Fibroblast of pulmonary artery (primary cell): Measurements from ENCODE around the gene G6PC3.
"Not testable (repeated sequence)": the region's sequence is repeated elsewhere in the genome, so short reads cannot be mapped to it uniquely, and the experiment has no call there.

Experiments used
- DNase-seq: peaks from one replicate; pipeline ENCODE4 v3.0.0-alpha.2; 2010; ENCODE audit warnings: low read depth
- H3K4me3 ChIP-seq: replicated peaks from 2 replicates; pipeline ENCODE4 v1.5.1; 2011; ENCODE audit warnings: low read depth, mild to moderate bottlenecking, control low read depth, low read length, moderate library complexity
- TF ChIP-seq, protein P1 (sequence below): IDR thresholded peaks from 2 replicates; pipeline ENCODE4 v1.5.1; 2011; ENCODE audit warnings: mild to moderate bottlenecking, control low read depth, low read length, inconsistent platforms; ENCODE audit errors: missing control alignments

The G6PC3 gene

DNA sequence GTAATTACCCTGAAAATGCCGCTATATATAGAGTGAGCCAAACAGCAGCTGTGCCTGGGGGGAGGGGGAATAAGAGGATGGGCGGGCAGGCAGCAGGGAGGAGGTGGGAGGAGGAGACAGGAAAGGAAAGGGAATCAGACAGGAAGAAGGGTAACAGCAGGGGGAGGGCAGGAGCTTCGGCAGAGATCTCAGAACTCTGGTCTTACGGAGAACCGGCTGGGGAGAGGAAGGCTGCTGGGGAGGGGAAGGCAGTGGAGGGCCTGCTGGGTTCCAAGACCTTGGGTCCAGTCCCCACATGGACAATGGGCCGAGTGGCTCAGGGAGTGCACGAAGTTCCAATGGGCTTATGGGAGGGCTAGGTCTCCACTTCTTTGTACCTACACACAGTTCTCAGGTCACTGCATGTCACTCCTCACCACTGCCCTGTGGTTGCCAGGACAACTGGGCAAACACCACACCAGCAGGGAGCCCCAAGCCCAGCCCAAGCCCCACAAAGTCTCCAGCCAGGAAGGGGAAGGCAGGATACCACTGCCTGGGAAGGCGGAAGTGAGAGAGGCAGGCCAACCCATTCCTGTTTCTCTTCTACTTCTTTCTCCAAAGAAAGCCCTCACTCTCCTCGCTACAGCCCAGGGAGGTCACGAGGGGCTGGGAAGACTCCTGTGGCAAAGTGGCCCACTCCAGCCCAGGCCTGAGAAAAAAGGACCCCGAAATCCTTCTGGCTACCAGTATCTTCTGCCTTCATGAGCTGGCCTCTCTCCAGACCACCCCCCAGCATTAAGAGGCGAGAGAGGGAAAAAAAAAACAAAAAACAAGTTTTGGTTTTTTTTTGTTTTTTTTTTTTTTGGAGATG lies 25.3 kb downstream of the G6PC3 start:
- TF ChIP-seq, protein P1, sequence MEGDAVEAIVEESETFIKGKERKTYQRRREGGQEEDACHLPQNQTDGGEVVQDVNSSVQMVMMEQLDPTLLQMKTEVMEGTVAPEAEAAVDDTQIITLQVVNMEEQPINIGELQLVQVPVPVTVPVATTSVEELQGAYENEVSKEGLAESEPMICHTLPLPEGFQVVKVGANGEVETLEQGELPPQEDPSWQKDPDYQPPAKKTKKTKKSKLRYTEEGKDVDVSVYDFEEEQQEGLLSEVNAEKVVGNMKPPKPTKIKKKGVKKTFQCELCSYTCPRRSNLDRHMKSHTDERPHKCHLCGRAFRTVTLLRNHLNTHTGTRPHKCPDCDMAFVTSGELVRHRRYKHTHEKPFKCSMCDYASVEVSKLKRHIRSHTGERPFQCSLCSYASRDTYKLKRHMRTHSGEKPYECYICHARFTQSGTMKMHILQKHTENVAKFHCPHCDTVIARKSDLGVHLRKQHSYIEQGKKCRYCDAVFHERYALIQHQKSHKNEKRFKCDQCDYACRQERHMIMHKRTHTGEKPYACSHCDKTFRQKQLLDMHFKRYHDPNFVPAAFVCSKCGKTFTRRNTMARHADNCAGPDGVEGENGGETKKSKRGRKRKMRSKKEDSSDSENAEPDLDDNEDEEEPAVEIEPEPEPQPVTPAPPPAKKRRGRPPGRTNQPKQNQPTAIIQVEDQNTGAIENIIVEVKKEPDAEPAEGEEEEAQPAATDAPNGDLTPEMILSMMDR = peak; percentile 24
- DNase-seq = peak; percentile 95
- H3K4me3 ChIP-seq = peak overlapping the region; percentile 47

DNA sequence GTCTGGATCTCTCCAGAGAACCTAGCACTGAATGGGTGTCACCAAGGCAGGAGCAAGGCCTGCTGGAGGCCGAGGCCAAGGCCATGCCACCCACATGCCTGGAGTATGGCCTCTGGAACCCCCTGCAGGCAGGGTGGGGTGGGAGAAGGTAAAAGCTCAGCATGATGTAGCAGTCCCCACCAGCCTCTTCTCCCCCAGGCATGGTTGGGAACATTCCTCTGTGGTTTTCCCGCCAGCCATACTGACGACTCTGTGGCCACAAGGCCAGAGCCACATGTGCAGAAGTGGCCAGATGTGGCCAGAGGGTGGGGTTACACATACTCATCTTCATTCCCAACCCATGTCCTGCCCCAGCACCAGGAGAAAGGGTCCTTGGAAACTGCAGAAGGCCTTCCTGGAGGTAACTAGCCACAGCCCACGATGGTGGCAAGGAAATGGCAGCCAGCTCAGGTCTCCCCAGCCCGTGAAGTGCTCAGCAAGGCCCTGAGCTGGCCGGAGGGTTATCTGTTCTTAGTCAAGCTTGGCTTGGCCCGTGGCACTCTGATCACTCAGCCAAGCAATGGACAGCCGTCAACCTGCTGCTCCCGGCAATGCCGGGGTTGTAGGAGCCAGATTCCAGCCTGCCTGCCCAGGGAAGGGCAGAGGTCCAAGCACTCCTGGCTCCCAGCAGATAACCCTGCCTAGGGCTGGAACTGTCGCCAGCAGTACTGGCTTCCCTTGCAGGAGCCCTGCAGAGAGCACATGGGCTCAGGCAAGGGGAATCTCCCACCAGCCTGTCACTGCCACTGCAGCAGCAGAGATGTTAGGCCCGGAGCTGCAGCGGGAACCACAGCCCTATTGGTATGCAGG lies 26.8 kb downstream of the G6PC3 start:
- H3K4me3 ChIP-seq = no peak overlapping the region
- TF ChIP-seq, protein P1 = no peak
- peak; percentile 40 for DNase-seq

GRCh38 chr17:44101858-44102257 lies 31.3 kb downstream of the G6PC3 start:
- DNase-seq, H3K4me3 ChIP-seq: not testable (repeated sequence)

DNA sequence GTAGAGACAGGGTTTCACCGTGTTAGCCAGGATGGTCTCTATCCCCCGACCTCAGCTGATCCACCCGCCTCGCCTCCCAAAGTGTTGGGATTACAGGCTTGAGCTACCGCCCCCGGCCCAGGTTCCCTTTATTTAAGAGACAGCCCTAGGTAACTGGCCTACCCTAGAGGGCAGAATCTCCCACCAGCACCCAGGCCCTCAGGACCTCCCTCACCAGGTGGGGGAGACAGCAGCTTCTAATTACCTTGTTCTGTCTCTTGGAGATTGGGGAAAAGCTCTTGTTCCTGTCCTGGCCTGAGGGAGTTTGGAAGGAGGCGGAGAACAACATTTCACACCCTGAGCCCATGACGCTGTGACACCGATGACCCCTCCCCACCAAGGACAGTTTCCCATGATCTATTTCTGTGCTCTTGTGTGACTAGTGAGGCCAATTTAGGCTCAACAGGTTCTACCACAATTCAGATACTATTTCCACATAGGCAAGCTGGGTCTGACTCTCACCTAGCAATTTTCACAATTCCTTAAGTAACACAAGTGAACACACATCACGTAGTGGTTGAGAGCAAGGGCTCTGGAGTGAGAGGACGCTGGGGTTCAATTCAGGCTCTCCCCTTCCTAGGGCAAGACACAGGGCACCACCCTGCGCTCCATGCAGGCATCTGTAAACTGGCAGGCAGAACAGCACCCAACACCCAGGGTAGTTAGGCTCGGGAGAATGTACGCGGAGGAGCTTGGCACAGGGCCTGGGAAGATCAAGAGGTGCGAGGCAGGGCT lies 32.5 kb downstream of the G6PC3 start:
- TF ChIP-seq, protein P1 = no peak
- no peak for DNase-seq
- H3K4me3 ChIP-seq = no peak overlapping the region

DNA sequence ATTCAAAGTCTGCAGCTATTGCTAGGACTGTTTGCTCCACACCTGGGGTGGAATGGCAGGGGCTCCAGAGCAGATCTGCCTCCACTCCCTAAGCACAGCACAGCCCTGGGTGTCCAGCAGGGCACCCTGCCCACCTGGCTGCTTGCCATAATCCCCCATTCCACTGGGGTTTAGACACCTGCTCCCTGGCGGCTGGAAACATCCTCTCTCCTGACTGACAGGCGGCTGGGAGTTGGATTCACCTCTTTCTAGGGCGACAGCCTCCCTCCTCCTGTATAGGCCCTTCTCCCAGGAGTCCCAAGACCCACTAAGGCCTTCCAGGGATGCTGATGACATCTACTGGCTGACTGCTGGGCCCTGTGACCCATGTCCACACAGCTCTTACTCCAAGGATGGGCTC lies 34.9 kb downstream of the G6PC3 start:
- H3K4me3 ChIP-seq = no peak overlapping the region
- TF ChIP-seq, protein P1 = no peak

GRCh38 chr17:44105941-44106340 lies 35.4 kb downstream of the G6PC3 start:
- no peak for DNase-seq
- TF ChIP-seq, protein P1 = no peak

More for the DNA sequence above, 34.9 kb downstream of the G6PC3 start:
- no peak for DNase-seq

DNA sequence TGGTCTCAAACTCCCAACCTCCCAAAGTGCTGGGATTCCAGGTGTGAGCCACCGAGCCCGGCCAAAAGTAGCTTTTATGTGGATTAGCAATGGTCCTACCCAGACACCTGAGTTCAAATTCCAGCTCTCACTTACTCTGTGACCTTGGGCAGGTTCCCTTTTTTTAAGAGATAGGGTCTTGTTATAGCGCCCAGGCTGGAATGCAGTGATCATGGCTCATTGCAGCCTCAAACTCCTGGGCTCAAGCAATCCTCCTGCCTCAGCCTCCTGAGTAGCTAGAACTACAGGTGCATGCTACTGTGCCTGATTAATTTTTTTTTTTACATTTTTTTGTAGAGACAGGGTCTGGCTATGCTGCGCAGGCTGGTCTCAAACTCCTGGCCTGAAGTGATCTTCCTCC lies 36.3 kb downstream of the G6PC3 start:
- DNase-seq = no peak
- H3K4me3 ChIP-seq = no peak overlapping the region
- TF ChIP-seq, protein P1 = no peak

More at GRCh38 chr17:44105941-44106340, 35.4 kb downstream of the G6PC3 start:
- H3K4me3 ChIP-seq = no peak overlapping the region
